HG03575 (cell line): ENCODE results near the gene LCP2.
"Not testable (repeated sequence)": the region's sequence is repeated elsewhere in the genome, so short reads cannot be mapped to it uniquely, and the experiment has no call there.

Experiments
- ATAC-seq: cut with Tn5 transposase; IDR thresholded peaks from one replicate; pipeline ENCODE4 v1.9.1; 2021; ENCODE audit not compliant: unreplicated experiment, insufficient number of reproducible peaks, low FRiP score; ENCODE audit errors: extremely low read depth

Gene LCP2

DNA sequence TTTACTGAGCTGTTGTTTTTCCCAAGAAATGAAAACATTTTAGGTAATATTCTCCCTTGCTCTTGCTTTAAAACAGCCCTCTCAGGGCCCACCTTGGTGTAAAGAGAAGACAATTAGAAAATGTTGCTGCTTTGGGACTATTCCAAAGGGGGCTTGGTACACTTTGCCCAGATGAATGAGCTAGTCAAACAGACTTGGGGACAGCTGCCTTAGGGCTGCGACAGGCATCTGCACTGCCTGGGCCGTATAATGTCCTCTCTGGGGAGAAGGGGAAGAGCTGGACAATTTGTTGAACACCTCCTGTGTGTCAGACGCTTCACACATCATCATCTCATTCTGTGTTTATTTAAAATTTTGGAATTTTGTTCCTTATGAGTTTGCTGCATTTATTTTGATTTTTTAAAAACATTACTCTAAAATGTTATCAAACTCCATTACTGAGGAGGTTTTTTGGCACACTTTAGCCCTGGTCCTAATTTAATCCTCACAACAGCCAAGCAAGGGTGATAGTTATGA, 36.0 kb downstream of the LCP2 start:
- ATAC-seq: no peak

DNA sequence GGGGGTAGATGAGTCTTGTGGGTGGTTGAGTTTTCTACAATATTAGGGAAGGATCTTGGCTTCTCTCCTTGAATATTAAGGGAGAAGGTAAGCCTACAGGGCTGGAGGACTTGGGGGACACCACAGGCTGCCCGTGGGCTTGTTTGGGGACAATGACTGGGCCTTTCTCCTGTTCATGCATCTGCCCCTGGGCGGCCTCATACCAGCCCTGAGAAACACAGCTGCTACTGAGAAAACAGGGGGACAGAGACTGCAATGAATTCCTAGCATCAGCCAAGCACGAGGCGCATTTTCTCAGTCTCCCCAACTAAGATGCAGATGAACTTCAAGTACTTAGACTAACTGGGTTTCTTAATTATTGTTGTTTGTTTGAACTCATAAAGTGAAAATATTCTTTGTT, 40.2 kb downstream of the LCP2 start:
- no peak for ATAC-seq

DNA sequence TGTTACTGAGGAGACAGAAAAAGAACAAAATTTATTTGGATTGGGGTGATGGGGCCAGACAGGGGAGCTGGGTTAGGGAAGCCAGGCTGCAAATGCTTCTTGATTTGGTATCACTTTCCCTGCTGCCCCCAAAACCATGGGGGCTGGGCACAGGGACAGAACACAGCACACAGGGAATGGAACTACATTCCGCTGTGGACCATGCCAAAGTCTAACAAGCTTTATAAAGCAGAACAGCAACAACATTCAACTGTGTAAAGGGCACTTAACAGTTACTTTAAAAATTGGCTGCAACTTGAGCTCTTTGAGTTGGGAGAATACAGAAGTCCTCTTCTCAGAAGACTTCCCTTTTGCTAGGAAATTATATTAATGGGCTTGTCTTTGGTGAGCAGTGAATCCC, 41.0 kb downstream of the LCP2 start:
- no peak for ATAC-seq

DNA sequence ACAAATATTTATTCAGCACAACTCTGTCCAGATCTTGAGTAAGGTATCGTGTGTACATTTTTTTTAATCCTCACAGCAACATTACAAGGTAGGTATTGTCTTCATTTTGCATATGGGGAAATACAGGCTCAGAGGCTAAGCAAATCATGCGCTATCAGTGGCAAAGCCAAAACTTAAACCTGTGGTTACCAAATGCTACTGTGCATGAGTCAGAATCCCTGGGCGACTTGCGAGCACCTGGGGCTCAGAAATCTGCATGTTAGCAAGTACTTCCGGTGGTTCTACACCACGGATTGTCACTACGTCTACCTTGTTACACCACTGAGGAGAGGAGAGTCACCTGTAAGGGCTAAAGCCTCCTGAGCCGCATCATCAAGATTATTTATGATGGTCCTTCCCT, 43.5 kb downstream of the LCP2 start:
- ATAC-seq: peak; percentile 82

DNA sequence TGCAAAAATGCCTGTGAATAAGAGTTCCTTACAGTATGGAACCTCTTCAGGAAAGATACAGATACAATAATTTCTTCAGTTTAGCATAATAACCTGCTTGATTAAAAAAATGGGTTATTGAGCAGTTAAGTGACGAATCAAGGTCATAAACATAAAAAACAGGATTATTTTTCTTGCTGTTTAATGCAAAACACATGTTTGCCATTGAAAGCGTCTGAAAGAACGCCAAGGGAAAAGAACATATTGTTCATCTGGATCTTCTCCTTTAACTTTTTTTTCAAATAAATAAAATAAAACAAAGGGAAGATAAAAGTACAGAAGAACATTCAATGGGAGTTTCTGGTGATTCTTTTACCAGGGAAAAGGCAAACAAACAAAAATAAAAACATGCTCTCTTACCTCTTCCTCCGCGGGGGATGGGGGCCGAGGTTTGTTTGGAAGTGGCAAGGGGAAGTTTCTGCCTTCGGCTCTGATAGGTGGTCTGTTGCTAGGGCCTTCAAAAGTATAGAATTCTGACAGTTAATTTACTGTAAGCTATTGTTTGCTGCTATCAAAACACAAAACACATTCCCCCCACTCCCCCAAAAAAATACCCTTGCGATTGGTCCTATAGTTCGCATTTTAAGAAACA, 44.7 kb downstream of the LCP2 start:
- ATAC-seq: no peak

DNA sequence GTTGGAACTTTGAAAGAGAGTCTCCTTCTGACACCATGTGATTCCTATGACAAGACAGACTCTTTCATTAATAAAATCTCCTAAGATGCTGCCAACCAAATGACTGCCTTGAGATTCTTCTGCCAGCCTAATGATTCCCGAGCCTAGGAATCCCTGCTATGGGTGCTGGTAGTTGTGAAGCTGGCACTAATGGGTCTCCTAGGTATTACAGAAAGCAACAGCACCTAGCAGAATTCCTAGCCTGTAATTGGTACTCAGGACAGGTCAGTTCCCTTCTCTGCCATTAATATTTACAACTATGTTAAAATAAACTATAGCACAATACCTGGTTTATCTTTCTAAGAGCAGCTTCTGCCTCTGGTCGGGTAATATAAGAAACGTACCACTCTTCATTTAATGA, 45.5 kb downstream of the LCP2 start:
- no peak for ATAC-seq

DNA sequence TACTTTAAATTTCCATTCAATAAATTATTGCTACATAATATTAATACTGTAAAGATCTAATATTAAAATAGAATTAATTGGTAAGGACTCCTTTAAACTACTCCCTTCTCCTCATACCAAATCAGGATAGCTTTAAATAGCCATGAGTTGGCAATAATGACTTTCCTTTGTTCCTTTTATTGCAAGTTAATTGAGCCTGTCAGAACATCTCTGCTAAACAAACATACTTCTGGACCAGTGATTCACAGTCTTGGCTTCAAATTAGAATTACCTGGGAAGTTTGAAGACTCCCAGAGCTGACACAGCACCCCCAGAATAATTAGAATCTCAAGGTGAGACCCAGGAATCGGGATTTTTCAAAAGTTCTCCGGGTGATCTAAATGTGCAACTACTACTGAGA, 46.1 kb downstream of the LCP2 start:
- no peak for ATAC-seq

DNA sequence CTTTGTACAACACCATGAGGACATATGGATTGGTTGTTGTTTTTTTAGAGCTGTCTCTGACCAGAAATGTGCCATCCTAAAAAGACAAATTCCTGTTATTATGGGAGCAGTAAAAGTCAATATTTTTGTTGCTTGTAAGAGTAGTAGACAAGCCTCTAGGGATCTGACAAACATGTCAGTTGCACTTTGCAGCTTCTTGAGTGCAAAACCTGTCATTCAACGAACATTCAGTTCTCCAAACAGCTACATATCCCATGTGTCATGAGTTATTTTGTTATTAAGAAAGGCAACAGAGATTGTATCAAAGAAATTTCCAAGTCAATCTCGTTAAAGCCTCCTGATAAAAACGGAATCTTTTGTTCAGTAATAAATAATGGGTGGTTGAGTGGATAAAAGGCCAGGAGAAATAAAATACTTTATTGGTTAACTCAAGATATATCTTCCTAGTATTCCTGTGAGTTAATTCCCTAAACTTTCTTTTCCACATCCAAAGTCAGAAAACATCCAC, 46.7 kb downstream of the LCP2 start:
- no peak for ATAC-seq

DNA sequence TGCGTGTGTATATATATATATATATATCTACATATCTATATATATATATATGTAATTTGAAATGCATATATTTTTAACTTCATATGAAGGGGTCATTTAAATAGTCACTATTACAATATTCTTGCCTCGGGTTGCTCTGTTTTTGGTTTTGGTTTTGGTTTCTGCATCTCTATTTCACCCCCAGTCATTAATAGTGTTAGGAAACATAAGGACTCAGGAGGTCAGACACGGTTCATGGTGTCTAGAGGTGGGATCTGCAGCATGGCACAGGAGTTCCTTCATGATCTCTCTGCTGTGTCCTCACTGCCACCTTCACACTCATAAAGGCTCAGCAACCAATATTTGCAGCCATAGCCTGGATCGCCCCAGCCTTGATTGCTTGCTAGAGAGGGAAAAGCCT, 48.2 kb downstream of the LCP2 start:
- ATAC-seq: no peak

DNA sequence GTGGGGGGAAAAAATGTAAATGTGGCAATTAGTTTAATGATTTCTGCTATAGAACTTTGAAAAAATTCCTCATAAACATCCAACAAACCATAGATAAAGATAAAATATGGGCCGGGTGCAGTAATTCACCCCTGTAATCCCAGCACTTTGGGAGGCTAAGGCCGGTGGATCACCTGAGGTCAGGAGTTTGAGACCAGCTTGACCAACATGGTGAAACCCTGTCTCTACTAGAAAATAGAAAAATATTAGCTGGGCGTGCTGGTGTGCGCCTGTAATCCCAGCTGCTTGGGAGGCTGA, 48.7 kb downstream of the LCP2 start:
- ATAC-seq: not testable (repeated sequence)

DNA sequence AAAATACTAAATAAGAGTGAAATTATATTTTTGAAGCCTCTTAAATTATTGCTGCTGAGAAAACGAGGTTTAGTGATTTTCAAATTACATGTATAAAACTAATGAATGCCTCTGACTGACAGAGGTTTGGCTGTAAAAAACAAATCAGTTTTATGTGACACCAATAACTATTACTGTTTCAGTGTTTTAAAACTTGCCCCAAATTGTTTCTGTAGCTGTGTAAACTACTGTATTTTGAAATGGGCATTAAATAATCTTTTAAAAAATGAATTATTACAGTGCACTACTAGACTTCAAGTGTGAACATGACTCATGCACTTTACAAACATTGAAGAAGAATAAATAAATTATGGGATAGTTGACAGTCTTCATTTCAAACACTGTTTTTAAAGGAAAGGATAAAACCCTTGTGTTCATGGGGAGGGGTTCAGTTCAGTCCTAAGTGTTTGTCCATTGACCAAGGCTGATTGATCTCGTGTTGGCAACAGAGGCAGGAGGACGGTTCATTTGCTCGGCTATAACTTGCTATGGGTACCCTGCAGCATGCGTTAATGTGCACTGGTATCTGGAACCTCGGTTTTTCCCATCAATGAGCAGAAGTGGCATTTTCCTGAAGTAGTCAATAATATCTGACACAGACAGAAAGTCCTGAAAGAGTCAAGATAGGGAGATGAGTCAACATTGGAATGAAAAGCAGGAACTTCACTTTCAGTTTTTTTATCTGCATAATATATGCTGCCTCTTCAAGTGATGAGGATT, 49.2 kb downstream of the LCP2 start:
- no peak for ATAC-seq

DNA sequence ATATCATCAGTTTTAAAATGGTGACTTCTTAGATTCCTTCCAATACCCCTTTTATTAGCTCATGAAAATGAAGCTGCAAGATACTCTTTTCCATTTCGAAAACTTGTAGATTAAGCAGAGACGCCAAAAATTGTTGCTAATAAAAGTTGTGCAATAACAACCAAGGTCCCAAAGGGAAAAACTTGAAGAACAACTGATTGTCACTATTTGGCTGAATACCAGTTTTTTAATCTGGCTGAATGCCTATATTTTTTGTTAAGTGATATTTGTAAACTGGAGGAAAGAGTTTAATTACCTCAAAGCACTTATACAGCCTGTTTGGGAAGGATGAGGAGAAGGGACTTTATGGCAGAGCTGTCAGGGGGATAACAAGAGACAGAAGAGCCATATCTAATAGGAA, 50.2 kb downstream of the LCP2 start:
- no peak for ATAC-seq

DNA sequence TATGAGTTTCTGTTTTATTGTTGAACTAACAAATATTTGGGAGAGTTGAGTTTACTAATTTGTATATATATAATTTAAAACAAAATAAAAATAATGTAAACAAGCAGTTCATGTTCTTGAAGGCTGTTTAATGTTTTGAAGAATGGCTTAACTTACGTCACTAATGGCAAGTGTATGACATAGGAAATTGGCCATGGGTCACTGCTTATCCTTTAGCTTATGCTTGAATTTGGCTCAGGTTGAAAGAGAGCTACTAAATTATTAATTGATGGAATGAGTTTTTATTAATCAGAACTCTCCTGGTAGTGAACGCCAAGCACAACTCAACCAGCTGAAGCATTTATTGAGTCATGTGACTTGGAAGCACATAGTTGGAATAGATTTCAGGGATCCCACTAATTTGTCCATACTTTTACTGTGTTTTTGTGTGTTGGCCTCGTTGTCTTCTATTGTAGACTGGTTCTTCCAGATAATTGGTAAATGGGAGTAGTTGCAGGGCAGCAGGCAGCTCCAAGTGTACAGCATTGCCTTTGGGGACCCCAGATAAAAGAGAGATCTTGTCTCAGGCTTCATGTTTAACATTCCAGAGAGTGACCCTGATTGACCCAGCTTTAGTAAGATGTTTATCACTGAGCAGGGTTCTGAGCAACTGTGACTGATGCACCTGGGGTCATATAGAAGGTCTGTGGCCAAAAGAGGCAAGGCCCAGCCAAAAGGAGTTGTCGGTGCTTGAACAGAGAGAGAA, 51.3 kb downstream of the LCP2 start:
- ATAC-seq: no peak

DNA sequence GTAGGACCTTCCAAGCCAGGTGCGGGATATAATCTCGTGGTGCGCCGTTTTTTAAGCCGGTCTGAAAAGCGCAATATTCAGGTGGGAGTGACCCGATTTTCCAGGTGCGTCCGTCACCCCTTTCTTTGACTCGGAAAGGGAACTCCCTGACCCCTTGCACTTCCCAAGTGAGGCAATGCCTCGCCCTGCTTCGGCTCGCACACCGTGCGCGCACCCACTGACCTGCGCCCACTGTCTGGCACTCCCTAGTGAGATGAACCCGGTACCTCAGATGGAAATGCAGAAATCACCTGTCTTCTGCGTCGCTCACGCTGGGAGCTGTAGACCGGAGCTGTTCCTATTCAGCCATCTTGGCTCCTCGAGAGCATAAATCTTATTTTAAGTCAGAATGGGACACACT, 52.1 kb downstream of the LCP2 start:
- ATAC-seq: not testable (repeated sequence)

DNA sequence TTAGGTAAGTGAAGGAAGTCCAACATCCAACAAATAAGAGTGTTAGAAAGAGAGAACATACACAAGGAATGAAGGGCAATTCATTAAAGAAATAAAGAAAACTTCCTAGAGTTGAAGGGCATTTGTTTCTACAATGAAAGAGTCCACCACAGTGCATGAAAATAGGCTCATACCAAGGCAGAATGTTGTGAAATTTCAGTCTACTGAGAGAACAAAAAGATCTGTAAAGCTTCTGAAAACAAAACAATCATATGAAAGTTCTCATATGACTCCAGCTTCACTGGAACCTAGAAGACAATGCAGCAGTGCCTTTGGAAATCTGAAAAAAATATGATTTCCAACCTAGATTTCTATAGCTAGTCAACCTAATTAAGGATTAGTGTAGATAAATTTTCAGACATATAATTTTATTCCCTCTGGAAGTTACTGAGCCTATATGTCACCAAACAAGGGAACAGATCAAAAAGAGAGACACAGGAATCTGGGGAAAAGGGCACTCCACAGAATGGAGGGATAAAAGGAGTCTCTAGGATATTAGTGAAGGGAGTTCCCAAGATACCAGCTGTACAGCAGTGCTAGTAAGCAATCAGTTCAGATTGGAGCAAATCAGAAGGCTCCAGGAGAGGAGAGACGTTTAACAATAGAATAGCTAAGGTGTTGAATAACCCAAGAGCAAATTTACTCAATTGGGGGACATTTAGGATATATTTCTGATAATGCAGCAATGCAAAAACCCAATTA, 59.0 kb downstream of the LCP2 start:
- ATAC-seq: no peak

DNA sequence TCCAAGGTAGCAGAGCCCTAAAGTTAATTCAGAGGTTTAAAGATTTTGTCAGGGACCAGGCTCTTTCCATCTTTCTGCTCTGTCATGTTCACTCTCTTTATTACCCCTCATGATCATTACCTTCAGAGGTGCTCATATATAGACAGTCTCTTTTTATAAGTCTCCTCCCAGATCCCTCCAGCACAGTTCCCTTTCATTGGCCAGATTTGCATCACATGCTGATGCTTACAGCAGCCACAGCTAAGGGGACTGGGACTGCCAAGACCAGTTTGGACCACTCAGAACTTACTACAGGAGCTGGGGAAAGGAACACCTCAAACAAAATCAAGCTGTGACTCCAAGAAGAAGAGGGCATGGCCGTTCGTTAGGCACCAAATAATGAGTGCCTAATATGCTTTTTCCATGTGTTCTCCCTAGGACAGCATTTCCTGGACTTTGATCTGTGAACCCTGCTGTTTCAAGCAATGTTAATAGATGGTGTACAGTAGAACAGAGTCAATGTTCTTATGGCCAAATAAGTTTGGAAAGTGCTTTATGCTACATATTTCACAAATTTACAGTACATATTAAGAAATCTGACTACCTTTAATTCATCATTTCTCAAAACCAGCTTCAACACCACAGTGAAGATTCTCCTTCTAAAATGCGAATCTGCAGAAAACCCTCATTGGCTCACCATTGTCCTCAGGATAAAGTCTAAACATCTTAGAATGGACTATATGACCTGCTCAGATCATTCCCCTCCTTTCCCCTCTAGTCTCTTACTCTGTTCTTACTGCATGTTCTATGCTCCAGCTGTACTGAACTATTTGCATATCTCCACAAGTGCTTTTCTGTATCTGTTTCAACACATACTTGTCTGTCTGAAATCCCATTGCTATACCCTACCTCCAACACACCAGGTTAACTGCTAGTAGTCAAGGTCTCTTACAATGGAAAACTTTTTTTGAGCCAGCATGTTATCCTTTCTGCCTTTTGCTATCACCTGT, 61.4 kb downstream of the LCP2 start:
- no peak for ATAC-seq

DNA sequence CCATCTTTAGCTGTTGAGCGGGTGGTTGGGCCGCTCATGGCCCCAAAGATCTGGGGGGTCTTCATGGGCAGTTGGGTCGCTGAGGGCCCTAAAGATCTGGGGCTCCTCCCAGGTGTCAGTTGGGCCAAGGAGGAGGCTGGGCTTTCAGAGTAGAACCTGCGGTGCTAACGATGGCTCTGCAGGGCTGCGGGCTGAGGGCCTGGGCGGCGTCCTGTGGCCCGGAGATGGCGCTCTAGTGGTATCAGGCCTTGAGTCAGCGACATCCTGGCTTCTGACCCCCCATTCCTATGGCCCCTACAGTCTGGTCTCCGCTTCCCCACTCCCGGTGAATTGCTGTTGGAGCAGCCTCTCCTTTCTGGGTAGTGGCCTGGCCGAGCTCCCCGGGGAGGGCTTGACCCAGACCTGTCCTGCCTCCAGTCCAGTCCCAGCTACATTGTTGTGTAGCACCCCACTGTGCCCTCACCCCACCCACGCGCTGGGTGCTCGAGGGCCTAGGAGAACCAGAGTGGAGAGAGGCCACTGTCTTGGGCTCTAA, 64.2 kb downstream of the LCP2 start:
- ATAC-seq: no peak

DNA sequence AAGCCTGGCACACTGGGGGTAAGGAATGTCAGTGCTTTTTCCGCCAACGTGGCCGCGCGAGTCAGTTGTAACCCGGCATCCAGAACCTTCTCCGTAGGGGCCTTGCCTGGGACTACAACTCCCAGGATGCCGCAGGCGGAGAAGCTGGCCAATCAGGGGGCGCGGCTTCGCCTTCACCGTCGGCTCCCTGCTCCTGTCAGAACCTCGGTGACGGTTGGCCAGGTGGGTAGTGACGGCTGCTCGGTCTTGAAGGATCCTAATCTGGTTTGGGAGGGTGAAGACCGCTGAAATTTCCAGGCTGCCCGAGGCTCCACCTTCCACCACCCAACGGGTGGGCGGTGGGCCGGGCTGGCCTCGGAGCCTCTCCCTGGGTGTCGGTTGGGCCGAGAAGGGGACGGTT, 64.8 kb downstream of the LCP2 start, which contains the start of gene C5orf58:
Gene C5orf58, plus strand, starts transcription at position 200 of the 400 bp plus-strand sequence. CDS start 1,992 bp downstream, outside the sequence.
- ATAC-seq: no peak
